GM19035 (cell line): ENCODE measurements around the gene PTPRG.

Experiments used
- ATAC-seq: cut with Tn5 transposase; IDR thresholded peaks from one replicate; pipeline ENCODE4 v1.9.1; 2021; ENCODE audit not compliant: unreplicated experiment

Gene PTPRG

DNA sequence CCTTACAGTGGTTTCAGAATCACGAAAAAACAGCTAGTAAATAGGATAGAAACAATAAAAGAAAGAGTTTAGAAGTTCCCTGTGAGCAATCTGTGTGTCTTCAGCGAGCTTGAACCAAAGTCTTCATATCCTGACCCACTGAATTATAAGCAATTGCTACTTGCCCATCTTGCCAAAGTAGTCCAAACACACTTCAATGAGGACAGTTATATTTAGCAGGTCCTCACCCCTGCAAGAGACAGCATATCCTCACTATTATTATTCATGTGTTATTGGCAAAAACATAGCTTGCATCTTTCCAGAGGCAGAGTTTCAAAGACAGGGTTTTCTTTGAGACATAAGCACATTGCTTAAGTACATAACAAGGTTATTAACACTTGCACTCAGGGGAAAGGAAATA is 734.2 kb downstream of the PTPRG start:
- ATAC-seq: no peak

DNA sequence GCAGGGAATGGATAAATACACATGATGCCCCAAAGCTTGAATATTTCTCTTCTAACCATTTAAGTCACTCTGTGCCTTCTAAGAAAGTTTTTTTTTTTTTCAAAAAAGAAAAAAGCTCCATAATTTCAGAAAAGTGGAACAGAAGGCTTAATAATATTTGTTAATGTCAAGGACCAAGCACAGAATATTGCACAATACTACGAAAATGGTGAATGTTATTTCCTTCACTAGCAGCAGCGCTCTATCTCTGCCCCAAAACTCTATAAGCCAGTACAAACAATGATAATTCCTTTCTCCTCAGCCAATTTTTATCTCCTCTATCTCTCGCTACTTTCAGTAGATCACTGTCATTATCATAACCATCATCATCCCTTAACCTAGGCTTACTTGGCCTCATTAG is 739.2 kb downstream of the PTPRG start:
- no peak for ATAC-seq

DNA sequence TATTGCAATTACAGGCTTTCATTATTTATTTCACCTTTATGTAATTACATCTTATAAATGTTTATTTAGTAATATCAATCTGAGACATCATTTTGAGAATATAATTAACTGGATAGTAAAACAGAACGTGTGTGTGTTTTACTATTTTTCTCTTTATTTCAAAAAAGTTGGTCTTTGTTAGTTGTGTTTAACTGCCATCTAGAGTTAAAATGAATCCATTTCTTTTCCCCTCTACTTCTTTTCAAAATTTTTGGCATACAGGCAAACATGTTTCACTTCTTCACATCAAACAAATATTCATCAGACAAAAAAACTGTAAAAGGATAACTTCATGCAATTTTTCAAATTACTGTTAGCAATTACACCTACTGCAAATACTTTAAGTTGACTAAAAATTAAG is 750.8 kb downstream of the PTPRG start:
- no peak for ATAC-seq

DNA sequence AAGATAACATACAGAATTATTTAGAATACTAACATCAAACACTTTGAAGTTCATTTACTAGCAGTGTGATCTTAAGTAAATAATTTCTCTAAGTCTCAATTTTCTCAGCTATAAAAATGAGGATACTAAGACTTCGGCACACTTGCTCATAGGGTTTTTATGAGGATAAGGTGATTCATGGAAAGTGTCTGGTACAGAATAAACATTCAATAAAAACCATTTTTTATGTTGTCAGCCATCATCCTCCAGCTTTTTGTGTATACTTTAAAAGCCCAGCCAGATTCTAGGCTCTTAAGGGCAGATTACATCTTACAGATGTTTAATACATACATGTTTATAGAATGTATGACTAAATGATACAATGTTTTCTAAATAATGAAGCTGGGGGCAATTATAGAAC is 755.2 kb downstream of the PTPRG start:
- ATAC-seq: no peak

DNA sequence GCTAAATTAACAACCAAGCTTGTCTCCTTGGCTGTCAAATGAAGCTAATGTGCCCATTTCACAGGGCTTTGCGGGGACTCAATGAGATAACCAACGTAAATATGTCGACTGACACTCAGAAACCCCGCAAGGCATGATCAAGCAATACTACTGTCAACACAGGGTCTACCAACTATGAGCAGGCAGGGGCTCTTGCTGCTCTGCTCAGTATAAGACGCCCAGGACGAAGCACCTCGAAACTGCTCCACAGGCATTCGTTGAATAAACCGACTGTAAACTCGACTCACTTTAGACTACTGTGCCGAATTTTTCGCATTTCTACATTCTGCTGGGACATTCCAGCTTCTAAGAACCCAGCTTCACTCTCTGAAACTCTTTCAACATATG is 757.0 kb downstream of the PTPRG start:
- ATAC-seq: no peak

DNA sequence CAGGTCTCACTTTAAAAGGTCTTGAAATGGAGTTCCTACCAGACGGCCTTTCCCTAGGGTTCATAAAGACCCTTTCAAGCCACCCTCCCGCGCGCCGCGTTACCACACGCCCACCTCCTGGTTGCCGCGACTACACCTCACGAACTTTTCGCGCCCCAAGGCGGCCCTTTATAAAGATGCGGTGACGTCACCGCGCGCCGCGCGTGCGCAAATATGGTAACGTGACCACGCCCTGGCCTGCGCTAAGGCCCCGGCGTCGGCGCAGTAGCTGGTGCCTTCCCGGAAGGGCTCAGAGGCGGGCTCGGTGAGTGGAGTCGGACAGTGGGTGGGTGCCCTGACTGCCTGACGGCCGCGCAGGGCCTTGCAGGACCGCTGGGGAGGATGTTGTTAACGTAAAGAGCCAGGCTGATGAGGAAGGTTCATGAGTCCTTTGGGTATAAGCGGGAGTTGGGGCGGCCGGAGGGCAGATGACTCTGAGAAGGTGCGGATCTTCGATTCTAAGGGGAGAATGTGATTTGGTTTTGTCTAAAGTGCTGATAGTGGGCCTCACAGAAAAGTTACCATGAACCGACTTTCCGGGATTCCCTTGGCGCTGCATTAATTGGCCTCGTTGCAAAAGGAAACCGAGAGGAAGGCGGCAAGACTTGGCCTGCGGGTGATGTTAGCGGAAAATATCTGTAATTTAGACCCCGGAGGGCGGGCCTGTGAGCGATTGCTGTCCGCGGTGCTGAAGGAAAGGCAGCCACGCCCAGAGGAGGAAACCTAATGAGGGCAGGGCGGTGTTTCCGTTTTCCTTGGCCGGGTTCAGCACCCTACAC is 757.6 kb downstream of the PTPRG start:
- ATAC-seq: peak; percentile 99

DNA sequence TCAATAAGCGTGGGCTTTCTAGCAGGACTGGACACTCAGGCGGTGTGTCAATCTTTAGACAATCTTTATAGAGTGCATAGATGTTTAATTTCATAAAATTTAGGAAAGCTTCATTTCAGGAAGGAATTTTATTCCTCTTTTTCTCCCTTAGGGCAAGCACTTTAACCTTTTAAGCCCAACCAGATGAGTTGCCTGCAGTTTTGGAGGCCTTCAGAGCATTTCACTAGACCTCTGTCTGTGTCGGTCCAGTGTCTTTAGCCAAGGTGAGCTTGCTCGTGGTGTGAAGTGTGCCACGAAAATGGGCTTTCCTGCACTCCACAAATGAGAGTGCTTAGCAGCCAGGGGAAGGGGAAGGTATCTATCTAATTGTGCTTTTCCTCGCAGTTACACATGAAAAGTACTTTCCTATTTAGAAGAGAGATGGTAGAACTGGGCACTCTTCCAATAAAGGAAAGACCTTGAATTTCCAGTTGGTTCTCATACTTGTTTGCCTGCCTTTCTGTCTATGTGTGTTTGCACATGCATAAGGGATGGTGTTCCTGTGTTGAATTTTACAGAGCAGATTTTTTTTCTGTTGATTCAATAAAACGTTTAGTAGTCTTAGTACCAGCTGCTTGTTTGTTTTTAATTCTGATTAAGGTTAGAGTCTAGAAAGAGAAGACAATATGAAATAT is 758.3 kb downstream of the PTPRG start:
- no peak for ATAC-seq

DNA sequence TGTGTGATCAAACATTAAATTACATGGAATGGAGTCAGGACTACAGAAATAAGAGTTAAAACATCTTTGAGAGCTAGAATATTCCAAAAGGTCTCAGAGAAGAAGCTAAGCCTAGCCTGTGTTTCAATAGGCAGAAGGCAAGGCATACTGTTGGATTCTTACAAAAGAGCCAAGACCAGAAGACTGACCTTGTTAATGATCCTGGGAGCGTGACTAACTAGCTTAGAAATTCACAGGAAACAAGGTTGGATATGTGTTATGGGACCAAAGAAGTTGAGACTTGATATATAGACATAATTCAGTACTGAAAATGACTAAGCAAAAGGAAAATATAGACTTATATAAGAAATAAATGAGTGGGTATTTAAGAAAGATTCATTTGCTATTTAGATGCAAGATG is 761.9 kb downstream of the PTPRG start:
- no peak for ATAC-seq

DNA sequence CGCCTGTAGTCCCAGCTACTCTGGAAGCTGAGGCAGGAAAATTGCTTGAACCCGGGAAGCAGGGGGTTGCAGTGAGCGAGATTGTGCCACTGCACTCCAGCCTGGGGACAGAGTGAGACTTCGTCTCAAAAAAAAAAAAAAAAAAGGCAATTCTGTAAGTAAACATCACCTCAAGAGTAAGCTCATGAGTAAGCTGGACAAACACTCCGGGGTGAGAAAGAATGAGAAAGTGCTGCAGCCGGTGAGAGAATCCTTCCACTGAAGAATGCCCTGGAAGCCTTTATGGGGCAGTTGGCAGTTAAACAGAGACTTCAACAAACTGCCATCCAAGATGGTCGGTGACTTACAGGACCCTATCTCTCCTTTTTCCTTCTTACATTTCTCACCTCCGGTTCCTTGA is 764.5 kb downstream of the PTPRG start:
- ATAC-seq: no peak

DNA sequence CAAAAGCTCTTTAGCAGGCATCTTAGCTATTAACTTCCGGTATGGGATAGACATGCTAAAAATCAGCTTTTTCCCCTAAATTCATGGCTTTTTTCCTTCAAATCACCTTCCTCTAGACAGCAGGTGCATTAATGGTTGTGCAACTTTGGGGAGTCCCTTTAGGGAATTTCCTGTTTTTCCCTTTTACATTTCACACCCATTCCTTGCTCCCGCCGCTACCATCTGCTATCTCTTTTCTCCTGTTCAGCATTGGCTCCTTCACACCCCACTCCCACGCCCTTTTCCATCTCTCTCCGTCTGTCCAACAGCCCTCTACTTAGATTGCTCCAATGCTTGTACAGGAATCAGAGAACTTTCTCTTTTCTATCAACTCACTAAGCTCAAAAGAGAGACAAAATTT is 768.6 kb downstream of the PTPRG start:
- no peak for ATAC-seq

DNA sequence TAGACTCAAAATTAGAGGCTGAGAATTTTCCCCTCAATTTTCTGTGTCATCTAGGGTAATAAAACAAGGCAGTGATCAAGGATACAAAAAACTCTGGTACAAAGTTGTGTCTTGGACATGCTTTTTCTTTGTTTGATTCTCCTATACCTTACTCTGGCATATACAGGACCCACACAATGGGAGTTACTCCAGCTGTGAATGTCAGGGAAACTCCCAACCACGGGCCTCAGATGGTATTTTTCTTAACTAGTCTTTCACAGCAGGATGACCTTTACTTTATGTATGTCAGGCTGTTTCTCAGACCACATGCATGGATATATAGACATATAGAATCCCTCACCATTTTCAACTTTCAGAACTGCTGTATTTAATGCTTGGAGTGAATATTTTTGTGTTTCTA is 770.6 kb downstream of the PTPRG start:
- no peak for ATAC-seq

DNA sequence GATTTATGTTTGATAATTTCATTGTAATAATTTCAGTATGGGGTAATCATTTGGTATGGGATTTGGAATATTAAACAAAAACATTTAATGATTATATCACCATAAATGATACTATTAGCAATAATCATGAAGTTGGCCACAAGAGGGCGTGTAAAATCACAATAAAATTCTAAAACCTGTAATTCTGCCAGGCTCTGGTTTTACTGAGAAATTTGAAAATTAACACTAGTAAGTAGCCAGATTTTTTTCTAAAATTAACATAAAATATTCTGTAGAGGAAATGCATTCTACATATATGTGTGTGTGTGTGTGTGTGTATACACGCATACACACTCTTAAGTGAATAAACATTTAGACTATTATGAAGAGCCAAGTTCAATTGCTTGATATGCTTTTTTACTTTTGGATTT is 771.5 kb downstream of the PTPRG start:
- no peak for ATAC-seq

DNA sequence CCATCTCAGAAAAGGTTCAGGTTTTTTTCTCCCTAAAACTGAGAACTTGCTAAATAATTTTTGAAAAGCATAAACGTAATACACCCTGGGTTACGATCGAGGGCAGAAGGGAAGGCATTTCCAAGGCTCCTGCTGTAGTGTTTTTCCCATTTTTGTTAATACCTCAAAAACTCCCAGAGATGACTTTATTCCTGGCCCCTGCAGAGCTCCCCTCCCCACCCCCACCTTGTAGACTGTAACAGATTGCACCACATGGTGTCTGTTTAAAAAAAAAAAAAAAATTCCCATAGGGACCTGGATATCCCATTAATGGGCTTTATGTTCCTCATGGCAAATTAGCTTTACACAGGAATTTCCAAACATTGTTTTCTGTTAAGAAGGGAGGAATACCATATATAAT is 773.8 kb downstream of the PTPRG start:
- ATAC-seq: no peak

DNA sequence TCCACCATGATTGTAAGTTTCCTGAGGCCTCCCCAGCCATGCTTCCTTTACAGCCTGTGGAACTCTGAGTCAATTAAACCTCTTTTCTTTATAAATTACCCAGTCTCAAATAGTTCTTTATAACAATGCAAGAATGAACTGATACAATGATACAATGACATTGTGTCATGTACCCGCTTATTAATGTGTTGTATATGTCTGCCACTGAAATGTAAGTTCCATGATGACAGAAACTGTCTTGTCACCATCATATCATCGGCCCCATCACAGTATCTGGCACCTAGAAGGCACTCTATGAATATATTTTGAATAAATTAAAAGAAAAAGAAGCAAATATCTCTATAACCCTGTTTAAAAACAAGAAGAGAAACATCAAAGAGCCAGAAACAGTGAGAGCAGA is 782.4 kb downstream of the PTPRG start:
- ATAC-seq: no peak
